Measurements from ENCODE around the gene PITX3.
"Not testable (repeated sequence)": the region's sequence is repeated elsewhere in the genome, so short reads cannot be mapped to it uniquely, and the experiment has no call there.

Gene PITX3

GRCh38 chr10:102222797-102223196 lies 18.5 kb downstream of the PITX3 start:
- Mint-ChIP-seq H3K27ac (no peak overlapping the region), H3K27me3 (peaks cover 43% of the 10 kb centered on the region), H3K4me1 (peaks cover 13% of the 10 kb centered on the region), H3K9me3 (no peaks in the 10 kb centered on the region), H3K4me3 (no peak overlapping the region)
- DNase-seq (no peak), ATAC-seq (no peak)

GRCh38 chr10:102220612-102221011 lies 20.7 kb downstream of the PITX3 start:
- no peak overlapping the region for H3K4me3 Mint-ChIP-seq
- H3K27ac Mint-ChIP-seq, result no peak overlapping the region
- H3K9me3 Mint-ChIP-seq, result no peaks in the 10 kb centered on the region
- peaks cover 2% of the 10 kb centered on the region for H3K4me1 Mint-ChIP-seq
- DNase-seq (no peak), ATAC-seq (no peak)
- H3K27me3 Mint-ChIP-seq, result peaks cover 21% of the 10 kb centered on the region

- Mint-ChIP-seq H3K27ac (no peak overlapping the region), H3K27me3 (peaks cover 19% of the 10 kb centered on the region), H3K4me3 (no peak overlapping the region), H3K4me1 (no peaks in the 10 kb centered on the region), H3K9me3 (no peaks in the 10 kb centered on the region)
- ATAC-seq, result no peak
- DNase-seq, result no peak
Observed at GRCh38 chr10:102219370-102219769, 21.9 kb downstream of the PITX3 start.

- H3K9me3 Mint-ChIP-seq, DNase-seq, ATAC-seq, H3K4me3 Mint-ChIP-seq, H3K27ac Mint-ChIP-seq, H3K4me1 Mint-ChIP-seq: not testable (repeated sequence)
- peaks cover 14% of the 10 kb centered on the region for H3K27me3 Mint-ChIP-seq
Observed at GRCh38 chr10:102213599-102213998, 27.7 kb downstream of the PITX3 start.

GRCh38 chr10:102211615-102212299 lies 29.6 kb downstream of the PITX3 start:
- Mint-ChIP-seq H3K27me3 (peaks cover 14% of the 10 kb centered on the region), H3K27ac (no peak overlapping the region), H3K9me3 (no peaks in the 10 kb centered on the region), H3K4me3 (no peak overlapping the region), H3K4me1 (no peaks in the 10 kb centered on the region)
- no peak for DNase-seq
- ATAC-seq, result peak; percentile 65

- H3K27me3 Mint-ChIP-seq, result peaks cover 4% of the 10 kb centered on the region
- no peak overlapping the region for H3K4me3 Mint-ChIP-seq
- H3K4me1 Mint-ChIP-seq, result no peaks in the 10 kb centered on the region
- DNase-seq, result no peak
- no peak overlapping the region for H3K27ac Mint-ChIP-seq
- ATAC-seq, result no peak
- H3K9me3 Mint-ChIP-seq, result peaks cover 8 to 17% of the 10 kb centered on the region in 2 donors
Observed at GRCh38 chr10:102208311-102209035, 32.8 kb downstream of the PITX3 start.

GRCh38 chr10:102202386-102202785 lies 38.9 kb downstream of the PITX3 start:
- ATAC-seq, result no peak
- peak overlapping the region in 1 of 2 donors; percentile 25 for H3K4me3 Mint-ChIP-seq
- peaks cover 13 to 23% of the 10 kb centered on the region in 2 donors for H3K9me3 Mint-ChIP-seq
- peaks cover 14% of the 10 kb centered on the region for H3K27me3 Mint-ChIP-seq
- H3K4me1 Mint-ChIP-seq, result peaks cover 8% of the 10 kb centered on the region
- H3K27ac Mint-ChIP-seq, result no peak overlapping the region
- no peak for DNase-seq

- peaks cover 14% of the 10 kb centered on the region for H3K27me3 Mint-ChIP-seq
- no peak for ATAC-seq
- no peak for DNase-seq
Observed at GRCh38 chr10:102200751-102201640, 40.3 kb downstream of the PITX3 start.

GRCh38 chr10:102198027-102198426 lies 43.3 kb downstream of the PITX3 start:
- Mint-ChIP-seq H3K27ac (no peak overlapping the region), H3K4me3 (no peak overlapping the region), H3K9me3 (peaks cover under 1 to 1% of the 10 kb centered on the region in 2 donors), H3K27me3 (peaks cover 14% of the 10 kb centered on the region), H3K4me1 (peaks cover 15% of the 10 kb centered on the region)
- no peak for ATAC-seq
- no peak for DNase-seq

More at GRCh38 chr10:102200751-102201640, 40.3 kb downstream of the PITX3 start:
- Mint-ChIP-seq H3K4me1 (peaks cover 15% of the 10 kb centered on the region), H3K27ac (peak overlapping the region in 1 of 2 donors; percentile 48), H3K4me3 (no peak overlapping the region), H3K9me3 (peaks cover 13 to 23% of the 10 kb centered on the region in 2 donors)

GRCh38 chr10:102196893-102197292 lies 44.4 kb downstream of the PITX3 start:
- Mint-ChIP-seq H3K27me3 (peaks cover 6% of the 10 kb centered on the region), H3K4me1 (peaks cover 7% of the 10 kb centered on the region), H3K4me3 (no peak overlapping the region), H3K9me3 (peaks cover 9 to 10% of the 10 kb centered on the region in 2 donors), H3K27ac (no peak overlapping the region)
- DNase-seq, result peak in 1 of 2 donors; percentile 36
- peak; percentile 93 for ATAC-seq

- Mint-ChIP-seq H3K4me3 (no peak overlapping the region), H3K27me3 (no peaks in the 10 kb centered on the region), H3K9me3 (peaks cover 16 to 17% of the 10 kb centered on the region in 2 donors), H3K4me1 (peaks cover 7% of the 10 kb centered on the region), H3K27ac (no peak overlapping the region)
- DNase-seq (no peak), ATAC-seq (no peak)
Observed at GRCh38 chr10:102195296-102195870, 45.9 kb downstream of the PITX3 start.

GRCh38 chr10:102191956-102192355 lies 49.4 kb downstream of the PITX3 start:
- ATAC-seq (no peak), DNase-seq (no peak)
- no peak overlapping the region for H3K4me3 Mint-ChIP-seq
- H3K9me3 Mint-ChIP-seq, result peaks cover 16 to 17% of the 10 kb centered on the region in 2 donors
- peaks cover 23% of the 10 kb centered on the region for H3K4me1 Mint-ChIP-seq
- no peaks in the 10 kb centered on the region for H3K27me3 Mint-ChIP-seq
- H3K27ac Mint-ChIP-seq, result no peak overlapping the region

GRCh38 chr10:102188941-102189898 lies 52.1 kb downstream of the PITX3 start:
- H3K27ac Mint-ChIP-seq, H3K27me3 Mint-ChIP-seq: not testable (repeated sequence)
- peaks cover 18% of the 10 kb centered on the region for H3K4me1 Mint-ChIP-seq
- peak overlapping the region in 1 of 2 donors; percentile 43 for H3K4me3 Mint-ChIP-seq
- ATAC-seq (peak; percentile 86), DNase-seq (peak in 1 of 2 donors; percentile 27)
- peaks cover 28% of the 10 kb centered on the region in 2 donors for H3K9me3 Mint-ChIP-seq

- H3K4me1 Mint-ChIP-seq, result peaks cover 18% of the 10 kb centered on the region
- H3K27me3 Mint-ChIP-seq, result no peaks in the 10 kb centered on the region
- peaks cover 29 to 32% of the 10 kb centered on the region in 2 donors for H3K9me3 Mint-ChIP-seq
- no peak overlapping the region for H3K27ac Mint-ChIP-seq
- ATAC-seq (no peak), DNase-seq (no peak)
- H3K4me3 Mint-ChIP-seq, result no peak overlapping the region
Observed at GRCh38 chr10:102188298-102188940, 52.9 kb downstream of the PITX3 start.

Measured in stimulated activated naive CD8-positive, alpha-beta T cell treated with anti-CD3 and anti-CD28 coated beads, Interleukin-15, amount 100 ng/mL, for 72 hours (primary cell).